HG02571 (cell line): ENCODE data around the gene DCTN3.

Experiments used
- ATAC-seq: cut with Tn5 transposase; IDR thresholded peaks from one replicate; pipeline ENCODE4 v1.9.1; 2021; ENCODE audit warnings: mild to moderate bottlenecking, moderate library complexity; ENCODE audit not compliant: unreplicated experiment

Gene DCTN3

DNA sequence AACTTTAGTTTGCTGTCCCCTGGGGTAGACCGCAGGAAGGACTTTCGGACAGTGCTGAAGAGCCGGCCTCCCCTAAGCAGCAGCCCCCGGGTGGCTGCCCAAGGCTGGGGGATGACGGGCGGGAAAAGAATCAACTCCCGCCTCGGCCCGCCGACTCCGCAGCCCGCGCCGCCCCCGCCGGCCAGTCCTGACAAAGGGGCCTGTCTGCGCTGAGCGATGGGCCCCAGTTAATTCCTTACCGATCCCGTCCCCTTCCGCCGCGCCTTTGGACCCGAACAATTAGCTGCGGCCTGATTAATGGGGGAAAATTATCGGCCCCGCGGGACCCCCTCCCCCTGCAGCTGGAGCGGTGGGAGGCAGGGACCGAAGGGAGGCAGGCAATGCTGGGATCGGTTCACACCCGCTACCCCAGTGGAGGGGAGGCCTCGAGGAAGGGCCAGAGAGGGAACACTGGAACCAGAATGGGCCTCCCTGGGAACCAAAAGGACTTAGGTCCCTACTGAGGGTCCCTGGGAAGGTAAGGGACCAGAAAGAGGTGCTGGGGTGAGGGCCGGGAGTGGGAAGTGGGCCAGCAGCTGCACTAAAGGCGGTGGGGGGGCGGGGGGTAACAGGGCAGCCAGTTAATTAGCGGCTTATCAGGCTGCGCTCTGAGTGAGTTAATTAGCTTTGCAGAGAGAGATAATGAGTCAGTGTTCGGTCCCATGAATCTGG is 4.3 kb upstream of the DCTN3 start:
- ATAC-seq: no peak

DNA sequence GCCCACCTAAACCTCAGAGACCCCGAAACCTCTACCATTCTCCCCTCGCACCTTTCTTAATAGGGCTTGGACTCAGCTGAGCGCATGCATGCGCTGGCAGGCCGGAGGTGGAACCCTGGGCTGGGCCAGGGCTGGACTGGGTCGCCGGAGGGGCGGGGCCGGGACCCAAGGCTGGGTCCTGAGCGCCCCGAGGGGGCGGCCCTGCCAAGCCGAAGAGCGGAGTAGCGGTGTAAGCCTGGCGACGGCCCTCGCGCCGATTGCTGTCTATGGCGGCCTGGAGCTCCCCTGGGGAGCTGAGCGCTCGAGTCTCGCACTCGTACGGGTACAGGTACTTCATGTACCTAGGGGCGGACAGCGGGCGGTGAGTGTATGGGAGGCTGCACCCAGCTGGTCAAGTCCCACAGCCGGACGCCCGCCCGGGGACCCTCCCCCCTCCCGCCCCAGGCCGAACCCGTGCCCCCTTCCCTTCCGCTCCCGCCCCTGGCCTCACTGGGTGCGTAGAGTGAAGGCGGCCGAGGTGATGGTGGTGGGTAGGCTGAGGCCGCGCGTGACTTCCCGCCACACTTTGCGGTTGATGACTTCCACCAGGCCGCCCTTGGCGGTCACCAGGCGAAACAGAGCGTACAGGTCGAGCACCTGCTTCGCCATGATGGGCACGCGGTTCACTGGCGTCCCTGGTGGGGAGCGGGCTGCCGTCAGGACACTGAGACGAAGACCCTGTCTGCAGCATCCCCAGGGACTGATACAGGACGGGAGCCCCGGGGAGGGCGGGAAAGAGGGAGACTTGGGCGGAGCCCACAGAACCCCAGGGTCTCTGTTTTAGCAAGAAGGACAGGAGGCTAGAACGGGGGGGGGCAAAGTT is 3.3 kb upstream of the DCTN3 start:
- no peak for ATAC-seq

DNA sequence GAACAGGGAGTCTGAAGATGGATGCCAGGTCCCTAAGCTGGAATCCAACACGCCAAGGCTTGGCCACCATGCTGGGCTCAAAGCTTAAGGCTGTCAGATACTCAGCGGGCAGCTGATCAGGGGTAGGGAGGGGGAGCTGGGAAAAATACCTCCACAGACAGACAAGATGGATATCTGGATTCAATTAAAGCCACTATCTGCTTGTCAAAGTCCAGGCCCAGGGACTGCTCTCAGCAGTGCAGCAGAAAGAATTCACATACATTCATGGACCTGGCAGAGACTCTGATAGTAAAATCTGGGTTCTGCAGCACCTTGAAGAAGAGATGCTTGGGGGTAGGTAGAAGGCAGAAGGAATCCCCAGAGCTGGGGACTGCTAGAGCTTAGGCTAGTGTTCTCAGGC is 5.2 kb downstream of the DCTN3 start:
- no peak for ATAC-seq

DNA sequence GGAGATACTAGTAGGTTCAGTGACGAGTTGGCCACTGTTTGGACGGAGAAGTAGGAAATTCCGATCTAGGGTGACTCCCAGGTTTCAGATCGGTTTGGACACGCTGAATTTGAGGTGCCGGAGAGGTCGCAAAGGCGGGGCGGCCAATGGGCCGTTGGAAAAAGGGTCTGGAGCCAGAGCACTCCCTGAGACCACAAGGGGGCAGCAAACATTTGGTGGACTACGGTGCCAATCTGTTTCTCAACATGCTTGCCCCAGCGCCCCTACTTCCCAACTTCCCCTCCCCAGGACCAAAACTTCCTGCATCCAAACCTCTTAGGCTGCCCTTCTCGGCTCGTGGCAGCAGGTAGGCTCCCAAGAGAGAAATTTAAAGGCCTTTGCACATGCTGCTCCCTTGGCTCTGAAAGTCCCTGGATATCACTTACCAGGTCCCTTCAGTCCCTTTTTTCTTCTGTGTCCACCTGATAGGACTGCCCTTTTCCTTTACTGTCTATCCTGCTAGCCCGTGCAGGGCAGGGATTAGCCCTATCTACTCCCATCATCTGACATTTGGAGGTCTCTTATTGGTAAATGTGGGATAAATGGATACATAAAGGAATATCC is 7.4 kb downstream of the DCTN3 start:
- ATAC-seq: peak; percentile 52

DNA sequence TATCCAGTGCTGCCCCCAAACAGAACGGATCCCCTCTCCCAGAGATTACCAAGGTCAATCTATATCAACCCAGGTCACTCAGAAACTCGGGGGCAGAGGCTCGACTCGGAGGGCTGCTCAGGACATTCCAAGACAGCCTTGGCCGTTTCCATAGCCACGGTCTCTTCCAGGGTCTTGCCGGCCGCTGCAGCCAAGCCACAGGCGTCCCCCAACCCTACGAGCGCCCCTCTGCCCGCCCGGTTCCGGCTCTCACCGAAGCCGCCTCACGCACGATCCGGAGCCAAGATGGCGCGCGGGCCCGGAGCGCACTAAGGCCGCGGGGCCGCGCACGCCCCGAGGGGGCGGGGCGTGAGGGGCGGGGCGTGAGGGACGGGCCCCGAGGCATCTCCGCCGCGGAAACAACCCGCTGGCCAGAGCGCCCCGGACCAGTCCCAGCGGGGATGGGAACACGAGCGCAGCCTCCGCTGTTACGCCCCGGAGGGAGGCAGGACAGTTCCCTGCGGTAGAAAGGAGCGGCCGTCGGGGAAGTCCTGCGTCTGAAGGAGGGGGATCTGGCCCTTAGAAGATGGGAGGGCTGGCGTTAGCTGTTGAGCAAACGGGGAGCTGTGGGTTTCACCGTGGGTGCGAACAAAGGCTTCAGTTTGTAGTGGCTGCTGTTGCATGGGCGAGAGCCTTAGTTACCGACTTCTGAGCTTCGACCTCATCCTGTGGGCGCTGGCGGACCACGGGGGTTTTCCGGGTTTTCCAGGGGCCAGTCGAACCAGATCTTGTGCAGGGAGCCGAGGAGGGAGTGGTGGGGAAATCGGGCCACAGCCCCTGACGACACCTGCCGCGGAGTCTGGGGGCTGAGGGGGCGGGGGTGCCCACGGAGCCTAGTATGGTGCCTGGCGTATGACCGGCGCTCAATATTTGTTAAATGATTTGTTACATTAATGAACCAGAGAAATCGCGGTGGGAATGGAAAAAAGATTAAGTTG is 8.2 kb downstream of the DCTN3 start, which contains the start of gene RPP25L:
RPP25L (minus strand) TSS at position 287 of the 977 bp plus-strand sequence. CDS start 801 bp downstream, outside the sequence.
- peak; percentile 76 for ATAC-seq

DNA sequence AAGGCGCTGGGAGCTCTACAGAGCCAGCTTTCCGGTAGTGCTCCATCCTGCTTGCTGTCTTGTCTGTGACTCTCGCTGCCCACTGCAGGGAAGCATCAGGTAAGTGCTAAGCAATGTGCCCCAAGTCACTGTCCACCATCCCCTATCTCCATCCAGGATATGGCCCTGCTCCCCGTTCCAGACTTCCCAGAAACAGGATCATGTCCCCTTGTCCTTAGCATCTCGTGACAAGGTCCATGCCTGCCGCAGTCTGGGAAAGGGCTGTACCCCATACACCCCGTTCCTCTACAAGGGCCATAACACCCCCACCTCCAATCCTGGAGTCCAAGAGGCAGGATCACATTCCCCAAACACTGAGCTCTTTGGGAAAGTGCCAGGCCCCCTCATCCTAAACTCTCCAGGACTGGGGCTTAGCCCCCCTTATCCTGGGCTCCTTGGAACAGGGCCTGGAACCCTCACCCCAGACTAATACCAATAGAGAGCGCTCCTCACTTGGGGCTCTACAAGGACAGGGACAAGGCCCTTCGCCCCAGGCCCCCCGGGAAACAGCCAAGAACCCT is 9.0 kb downstream of the DCTN3 start:
- ATAC-seq: peak; percentile 5

DNA sequence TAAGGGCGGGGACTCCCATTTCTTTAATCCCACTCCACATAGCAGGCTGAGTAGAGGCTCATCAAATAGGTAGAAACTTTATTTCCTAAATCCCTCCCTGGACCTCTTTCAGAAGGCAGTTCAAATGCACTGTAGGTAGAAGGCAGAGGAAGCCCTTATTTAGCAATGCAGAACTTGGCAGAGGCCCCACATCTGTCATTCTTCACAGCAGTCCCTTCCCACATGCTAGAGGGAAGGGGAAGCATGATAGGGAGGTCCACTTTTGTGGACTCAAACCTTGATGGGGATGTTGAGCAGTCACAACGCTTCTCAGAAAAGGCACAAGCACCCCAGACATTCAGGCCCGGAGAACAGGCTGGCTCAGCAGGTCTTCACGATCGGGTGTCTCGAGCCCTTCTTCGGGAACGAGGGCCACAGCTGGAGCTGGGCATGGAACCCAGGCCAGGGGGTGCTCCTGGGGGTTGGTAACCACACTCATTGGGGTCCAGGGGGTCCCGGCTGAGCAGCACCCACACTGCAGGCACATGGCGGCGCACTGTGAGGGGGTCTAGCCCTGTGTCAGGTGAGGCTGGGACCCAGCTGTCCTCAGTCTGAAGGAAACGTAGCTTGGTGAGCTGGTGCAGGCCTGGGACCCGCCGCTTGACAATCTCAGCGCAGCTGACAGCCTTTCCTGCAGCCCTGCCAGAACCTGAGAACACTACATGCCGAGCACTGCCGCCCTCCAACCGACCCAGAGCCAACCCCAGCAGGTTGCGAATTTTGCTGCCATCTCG is 9.7 kb downstream of the DCTN3 start:
- no peak for ATAC-seq

DNA sequence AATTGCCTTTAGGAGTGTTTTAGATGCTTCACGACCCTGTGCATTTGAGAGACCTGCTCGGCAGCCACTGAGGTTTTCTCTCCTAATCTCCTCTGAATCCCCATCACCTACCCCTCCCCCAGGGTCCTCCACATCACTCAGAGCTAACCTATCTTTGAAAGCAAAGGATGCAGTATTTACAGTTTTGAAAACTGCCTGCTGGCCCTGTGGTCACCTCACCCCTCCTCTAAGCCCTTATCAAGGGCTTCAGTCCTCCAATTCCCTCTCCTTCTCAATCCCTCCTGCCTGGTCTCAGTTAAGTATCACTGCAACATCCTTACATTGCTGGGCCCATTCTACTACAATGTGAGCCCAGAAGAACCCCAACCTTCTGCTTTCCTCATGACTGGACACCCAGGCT is 13.0 kb downstream of the DCTN3 start:
- ATAC-seq: no peak

DNA sequence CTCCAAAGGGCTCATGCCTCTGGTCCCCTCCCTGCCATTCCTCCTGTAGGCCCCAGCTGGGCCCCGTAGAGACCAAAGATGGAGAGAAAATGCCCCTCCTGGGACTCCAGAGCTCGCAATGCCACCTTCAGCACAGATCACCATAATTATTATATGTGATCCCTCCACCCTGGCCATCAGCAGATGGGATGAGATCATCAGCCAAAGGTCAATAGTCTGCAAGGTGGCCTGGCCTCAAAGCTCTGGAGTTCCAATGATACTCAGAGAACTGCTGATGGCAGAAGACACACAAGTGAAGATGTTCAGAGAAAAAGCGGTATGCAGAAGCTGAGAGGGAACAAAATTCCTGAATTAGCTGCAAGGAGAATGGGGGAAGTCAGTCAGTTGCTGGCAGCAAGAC is 13.4 kb downstream of the DCTN3 start:
- no peak for ATAC-seq

DNA sequence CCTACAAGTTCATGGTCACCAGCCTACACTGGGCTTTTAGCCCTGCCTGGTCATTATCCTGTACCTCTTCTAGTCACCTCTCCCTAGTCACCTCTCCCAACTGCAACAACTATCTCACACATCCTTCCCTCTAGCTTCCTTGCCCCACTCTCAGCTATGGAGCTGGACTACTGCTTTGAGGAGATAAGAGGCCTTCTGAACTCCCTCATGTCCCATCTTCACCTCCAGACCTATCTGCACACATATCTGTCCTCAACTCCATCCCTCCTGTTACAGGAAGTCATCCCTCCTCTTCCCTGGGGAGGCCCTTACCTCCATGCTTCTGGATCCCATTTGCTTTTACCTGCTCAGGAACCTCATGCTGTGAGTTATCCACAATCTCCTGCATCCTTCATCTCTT is 14.1 kb downstream of the DCTN3 start:
- no peak for ATAC-seq

DNA sequence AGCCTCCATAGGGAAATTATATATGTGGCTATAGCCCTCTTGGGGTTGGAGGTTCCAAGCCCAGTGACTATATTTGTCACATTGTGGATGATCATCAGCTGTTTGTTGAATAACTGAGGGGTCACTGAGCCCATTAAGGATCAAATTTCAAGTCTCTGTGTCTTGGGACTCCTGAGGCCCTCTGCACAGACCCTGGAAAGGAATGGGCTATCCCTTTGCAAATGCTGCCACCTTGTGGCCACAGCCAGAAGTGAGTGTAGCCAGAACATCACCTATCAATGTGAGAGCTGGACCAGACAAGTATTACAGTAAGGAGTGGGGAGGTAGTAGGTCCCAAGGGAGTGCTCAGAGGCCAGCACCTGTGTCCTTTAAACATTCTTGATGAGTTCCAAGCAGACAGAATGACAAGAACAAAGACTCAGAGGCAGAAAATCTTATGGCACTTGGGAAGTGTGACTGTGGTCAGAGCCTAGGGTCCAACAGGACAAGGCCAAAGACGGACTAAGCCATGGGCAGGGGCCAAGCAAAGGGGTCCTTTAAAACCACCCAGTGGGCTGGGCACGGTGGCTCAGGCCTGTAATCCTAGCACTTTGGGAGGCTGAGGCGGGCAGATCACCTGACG is 16.6 kb downstream of the DCTN3 start:
- no peak for ATAC-seq

DNA sequence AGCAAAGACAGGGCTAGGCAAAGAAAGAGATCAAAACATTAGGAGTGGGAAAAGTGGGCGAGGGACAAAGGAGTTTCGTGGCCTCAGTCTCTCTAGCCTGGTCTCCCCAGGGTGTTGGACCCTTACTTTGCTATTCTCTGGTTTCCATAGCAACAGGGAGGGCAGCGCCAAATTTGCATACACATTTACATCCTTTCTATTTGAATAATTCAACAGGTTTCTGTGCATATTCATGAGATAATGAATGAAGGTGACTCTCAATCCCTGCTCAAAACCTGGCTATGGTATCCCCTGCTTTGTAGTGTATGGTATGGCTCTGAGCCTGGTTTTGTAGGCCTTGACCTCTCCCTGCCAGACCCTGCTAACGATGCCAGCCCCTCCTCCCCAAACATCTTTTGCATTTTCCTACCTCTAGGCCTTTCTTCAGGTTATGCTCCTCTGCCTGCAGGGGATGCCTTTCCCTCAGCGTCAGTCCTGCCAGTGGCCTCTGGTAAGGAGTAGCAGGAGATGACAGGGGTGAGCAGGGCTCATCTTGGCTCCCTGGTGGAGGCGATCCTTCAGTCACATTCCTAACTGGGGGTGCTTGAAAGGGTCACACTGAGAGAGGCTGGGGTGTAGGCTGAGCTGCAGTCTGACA is 18.2 kb downstream of the DCTN3 start:
- ATAC-seq: no peak

DNA sequence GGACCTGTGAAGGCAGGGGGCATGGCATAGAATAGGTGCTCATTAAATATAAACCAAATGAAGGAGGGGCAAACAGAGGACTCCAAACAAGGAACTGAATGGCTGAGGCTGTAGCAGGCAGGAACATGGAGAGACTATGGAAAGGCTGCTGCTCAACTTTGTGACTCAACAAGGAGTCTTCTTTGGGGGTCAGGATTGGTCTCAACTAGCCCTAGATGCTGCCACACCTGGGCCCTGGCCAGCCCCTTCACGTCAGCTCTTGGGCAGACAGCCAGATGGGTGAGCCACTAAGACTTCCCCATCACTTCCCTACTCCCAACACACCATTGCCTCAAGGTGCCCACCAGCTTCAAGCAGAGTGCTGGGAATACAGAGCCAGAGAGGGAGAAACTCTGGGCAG is 19.4 kb downstream of the DCTN3 start:
- ATAC-seq: no peak

DNA sequence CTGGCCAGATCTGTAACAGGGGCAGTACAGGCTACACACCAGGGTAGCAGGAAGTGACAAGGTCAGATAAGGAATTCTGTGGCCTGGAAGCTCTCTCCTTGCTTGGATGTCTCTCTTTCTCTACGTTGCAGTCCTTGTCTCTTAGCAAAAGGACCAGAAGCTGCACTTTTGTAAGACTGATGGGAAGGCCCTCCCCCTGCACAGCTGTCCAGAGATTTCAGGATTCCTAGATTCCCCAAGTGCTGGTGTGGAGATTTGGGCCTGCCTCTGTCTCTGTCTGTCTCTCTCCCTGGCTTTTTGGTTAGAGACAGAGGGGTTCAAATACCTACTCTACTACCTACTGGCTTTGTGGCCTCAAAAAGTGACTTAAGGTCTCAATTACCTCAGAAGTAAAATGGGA is 20.7 kb downstream of the DCTN3 start:
- no peak for ATAC-seq

DNA sequence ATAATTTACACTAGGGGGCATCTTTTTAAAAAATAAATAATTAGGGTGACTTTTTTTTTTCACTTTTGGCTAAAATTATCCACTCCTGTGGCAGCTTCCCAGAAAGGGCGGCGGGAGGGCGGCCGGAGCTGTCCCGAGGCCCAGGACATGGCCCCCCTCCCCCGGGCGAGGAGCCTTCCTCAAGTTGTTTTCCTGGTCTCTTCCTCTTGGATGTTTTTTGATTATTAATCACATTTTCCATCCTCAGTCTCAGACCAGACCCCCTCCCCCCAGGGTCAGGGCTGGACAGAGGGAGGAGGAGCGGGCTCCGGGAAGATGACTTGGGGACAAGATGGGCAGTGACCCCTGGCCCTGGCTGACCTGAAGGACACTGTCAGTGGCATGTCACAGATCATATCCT is 26.1 kb downstream of the DCTN3 start:
- ATAC-seq: no peak

DNA sequence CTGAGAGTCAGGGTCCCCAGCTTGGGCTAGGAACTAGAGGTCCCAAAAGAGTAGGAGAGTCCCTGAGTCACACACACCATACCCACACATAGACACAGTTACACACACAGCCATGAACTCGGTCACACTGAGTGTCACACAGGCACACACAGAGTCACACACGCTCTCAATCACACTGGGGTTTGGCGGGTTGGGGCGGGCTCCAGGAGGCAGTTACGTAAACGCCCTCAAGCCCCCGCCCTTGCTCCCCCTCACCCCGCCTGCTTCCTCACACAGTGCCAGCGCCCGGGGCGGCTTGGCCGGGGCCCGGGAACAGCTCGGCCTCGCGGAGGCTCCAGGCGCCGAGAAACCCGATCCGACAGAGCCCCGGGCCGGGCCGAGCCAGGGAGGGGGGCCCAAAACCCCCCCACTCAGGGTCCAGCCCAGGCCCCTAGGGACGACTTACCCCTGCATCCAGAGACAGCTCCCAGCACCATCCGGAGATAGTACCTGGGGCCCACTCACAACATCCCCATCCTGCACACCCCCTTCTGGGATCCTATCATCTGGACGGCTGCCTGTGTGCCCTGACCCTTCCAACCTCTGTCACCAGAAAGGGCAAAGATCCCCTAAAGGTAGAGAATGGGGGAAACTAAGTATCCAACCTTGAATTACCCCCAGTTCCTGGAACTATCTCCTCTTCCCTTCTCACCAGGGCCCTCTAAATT is 27.2 kb downstream of the DCTN3 start:
- ATAC-seq: no peak

DNA sequence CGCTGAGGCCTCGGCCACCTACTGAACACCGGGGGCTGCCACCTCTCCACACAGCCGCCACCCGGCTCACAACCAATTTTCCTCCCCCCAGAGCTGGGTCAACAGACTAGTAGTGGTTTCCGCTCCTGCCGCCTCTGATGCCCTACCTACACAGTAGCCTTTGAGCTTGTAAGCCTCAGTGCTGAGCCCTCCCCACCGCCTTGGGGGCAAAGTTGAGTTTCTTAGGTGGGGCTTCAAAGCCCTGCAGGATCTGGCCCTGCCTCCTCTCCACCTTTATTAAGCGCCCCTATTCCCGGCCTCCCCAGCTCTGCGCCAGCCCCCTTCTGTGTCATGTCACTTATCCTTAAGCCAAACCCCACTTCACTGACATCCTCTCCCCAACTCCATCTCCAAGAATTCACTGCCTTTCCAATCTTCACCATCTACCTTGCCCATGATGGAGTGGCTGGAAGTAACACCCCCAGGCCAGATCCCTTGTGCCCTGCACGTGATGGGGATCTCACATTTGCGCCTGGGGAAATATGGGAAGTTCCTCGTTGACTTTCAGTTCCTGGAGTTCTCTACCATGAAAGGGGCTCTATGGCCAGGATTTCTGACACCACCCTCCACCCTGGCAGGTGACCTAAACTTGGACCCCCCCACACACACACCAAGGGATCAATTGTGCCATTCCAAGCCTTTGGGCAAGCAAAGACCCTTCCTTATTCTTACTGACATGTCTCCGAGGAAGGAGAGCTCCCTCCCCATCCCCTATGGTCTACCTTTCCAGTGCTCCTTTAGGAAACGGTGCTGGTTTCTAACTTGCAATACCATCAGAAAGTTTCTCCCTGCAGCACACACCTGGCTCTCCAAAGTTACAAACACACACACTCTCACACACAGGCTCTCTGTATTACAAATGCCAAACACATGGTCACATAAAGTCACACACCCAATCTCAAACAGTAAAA is 28.1 kb downstream of the DCTN3 start:
- no peak for ATAC-seq
